Neural cell (in vitro differentiated cells): ENCODE measurements around the gene KNL1. TPM values are rescaled to one million over a fixed set of nuclear protein-coding genes. Genes with fewer than 3 reads are reported as not detected.

Experiments
- H2AFZ ChIP-seq: fragments of 200-600, 300-800 bp; sonication (generic), shearing (Covaris generic); 2 replicates; pipeline ENCODE4 v1.6.0; 2014; ENCODE audit warnings: low read depth, mild to moderate bottlenecking, antibody characterized with exemption, low read length, moderate library complexity
- H3F3A ChIP-seq: fragments of 200-600 bp; shearing (Covaris generic); 2 replicates; pipeline ENCODE4 v1.6.1; 2016; ENCODE audit warnings: mild to moderate bottlenecking, moderate library complexity, mixed read lengths, antibody characterized with exemption, low read length; ENCODE audit not compliant: insufficient read depth, poor library complexity, severe bottlenecking
- H3K27ac ChIP-seq: fragments of 200-600, 300-800 bp; sonication (generic), shearing (Covaris generic); 2 replicates; pipeline ENCODE4 v1.5.1; 2014; ENCODE audit warnings: mild to moderate bottlenecking, low read length, moderate library complexity
- H3K27me3 ChIP-seq: fragments of 300-800, 200-600 bp; sonication (generic), shearing (Covaris generic); 2 replicates; pipeline ENCODE4 v1.6.0; 2014; ENCODE audit warnings: mild to moderate bottlenecking, low read depth, low read length, moderate library complexity; ENCODE audit not compliant: insufficient read depth
- H3K36me3 ChIP-seq: fragments of 300-800, 200-600 bp; sonication (generic), shearing (Covaris generic); 2 replicates; pipeline ENCODE4 v1.5.1; 2014; ENCODE audit warnings: mild to moderate bottlenecking, antibody characterized with exemption, low read length, moderate library complexity; ENCODE audit not compliant: insufficient read depth
- H3K4me2 ChIP-seq: fragments of 300-800, 200-600 bp; sonication (generic), shearing (Covaris generic); 2 replicates; pipeline ENCODE4 v1.6.0; 2014; ENCODE audit warnings: mild to moderate bottlenecking, low read length
- H3K4me3 ChIP-seq: fragments of 300-800, 200-600 bp; sonication (generic), shearing (Covaris generic); 2 replicates; pipeline ENCODE4 v1.5.1; 2014; ENCODE audit warnings: mild to moderate bottlenecking, low read length, moderate library complexity
- H3K79me2 ChIP-seq: fragments of 200-600 bp; shearing (Covaris generic); replicated peaks from 2 replicates; pipeline ENCODE4 v1.6.0; 2014; ENCODE audit warnings: mild to moderate bottlenecking, low read length, moderate library complexity; ENCODE audit not compliant: insufficient read depth
- H3K9ac ChIP-seq: fragments of 300-800, 200-600 bp; sonication (generic), shearing (Covaris generic); 2 replicates; pipeline ENCODE4 v1.6.1; 2016; ENCODE audit warnings: mild to moderate bottlenecking, low read length, mixed read lengths
- H3K9me2 ChIP-seq: fragments of 200-600 bp; shearing (Covaris generic); 2 replicates; pipeline ENCODE4 v1.6.1; 2016; ENCODE audit warnings: mild to moderate bottlenecking, low read length, mixed read lengths; ENCODE audit not compliant: insufficient read depth
- H3K9me3 ChIP-seq: fragments of 200-600, 300-800 bp; sonication (generic), shearing (Covaris generic); 2 replicates; pipeline ENCODE4 v1.6.1; 2016; ENCODE audit warnings: mild to moderate bottlenecking, mixed run types, low read length, moderate library complexity, mixed read lengths
- H4K20me1 ChIP-seq: fragments of 200-600 bp; shearing (Covaris generic); 2 replicates; pipeline ENCODE4 v1.6.1; 2016; ENCODE audit warnings: mild to moderate bottlenecking, mixed run types; ENCODE audit not compliant: insufficient read depth
- CTCF ChIP-seq: fragments of 450-650 bp; IDR thresholded peaks from 2 replicates; pipeline ENCODE4 v1.5.1; 2014; ENCODE audit warnings: antibody characterized with exemption, mild to moderate bottlenecking, moderate library complexity; ENCODE audit not compliant: poor library complexity, severe bottlenecking
- EP300 ChIP-seq: fragments of 450-650 bp; conservative IDR thresholded peaks from 2 replicates; pipeline ENCODE4 v1.6.1; 2014; ENCODE audit warnings: antibody characterized with exemption, mild to moderate bottlenecking, moderate library complexity; ENCODE audit not compliant: poor library complexity, severe bottlenecking
- EZH2 ChIP-seq: fragments of 200-600, 300-800 bp; shearing (Covaris generic), sonication (generic); IDR thresholded peaks from 2 replicates; pipeline ENCODE4 v1.6.1; 2014; ENCODE audit warnings: antibody characterized with exemption, low read length, borderline replicate concordance, mild to moderate bottlenecking; ENCODE audit not compliant: insufficient read depth, poor library complexity, severe bottlenecking
- MXI1 ChIP-seq: fragments of 450-650 bp; conservative IDR thresholded peaks from 2 replicates; pipeline ENCODE4 v1.6.1; 2014; ENCODE audit warnings: antibody characterized with exemption, mild to moderate bottlenecking; ENCODE audit not compliant: poor library complexity, severe bottlenecking
- POLR2AphosphoS5 ChIP-seq: IDR thresholded peaks from 2 replicates; pipeline ENCODE4 v1.6.1; 2012
- RAD21 ChIP-seq: fragments of 450-650 bp; conservative IDR thresholded peaks from 2 replicates; pipeline ENCODE4 v1.6.1; 2014; ENCODE audit warnings: antibody characterized with exemption, mild to moderate bottlenecking, moderate library complexity
- SMC3 ChIP-seq: fragments of 450-650 bp; conservative IDR thresholded peaks from 2 replicates; pipeline ENCODE4 v1.6.1; 2014; ENCODE audit warnings: antibody characterized with exemption, mild to moderate bottlenecking, moderate library complexity; ENCODE audit not compliant: poor library complexity
- TAF1 ChIP-seq: IDR thresholded peaks from 2 replicates; pipeline ENCODE4 v1.6.1; 2012; ENCODE audit warnings: low read depth
- polyA plus RNA-seq: library from polyadenylated mRNA; depleted of rRNA; stranded (reverse); fragments of >200 nt; gene quantifications from 2 replicates; pipeline ENCODE4 v1.2.3, GENCODE V29; 2014
- TF ChIP-seq, protein P1 (sequence below): IDR thresholded peaks from 2 replicates; pipeline ENCODE4 v1.6.1; 2012; ENCODE audit warnings: borderline replicate concordance

The KNL1 gene
- polyA plus RNA-seq, 1 donor from 2014 or later: 2.4 TPM

- Histone ChIP-seq H3K79me2 (no peaks in the 10 kb centered on the region), H2AFZ (no peak overlapping the region), H3K9ac (no peak overlapping the region), H3K27me3 (no peaks in the 10 kb centered on the region), H3K36me3 (no peaks in the 10 kb centered on the region), H3K27ac (no peak overlapping the region), H4K20me1 (no peaks in the 10 kb centered on the region), H3K9me2 (no peaks in the 10 kb centered on the region), H3K9me3 (no peaks in the 10 kb centered on the region), H3K4me2 (no peak overlapping the region), H3K4me3 (no peak overlapping the region), H3F3A (no peaks in the 10 kb centered on the region)
- TF ChIP-seq TAF1 (no peak), EP300 (no peak), MXI1 (no peak), RAD21 (no peak), POLR2AphosphoS5 (no peak), EZH2 (no peak), SMC3 (no peak), CTCF (no peak)
- TF ChIP-seq, protein P1, sequence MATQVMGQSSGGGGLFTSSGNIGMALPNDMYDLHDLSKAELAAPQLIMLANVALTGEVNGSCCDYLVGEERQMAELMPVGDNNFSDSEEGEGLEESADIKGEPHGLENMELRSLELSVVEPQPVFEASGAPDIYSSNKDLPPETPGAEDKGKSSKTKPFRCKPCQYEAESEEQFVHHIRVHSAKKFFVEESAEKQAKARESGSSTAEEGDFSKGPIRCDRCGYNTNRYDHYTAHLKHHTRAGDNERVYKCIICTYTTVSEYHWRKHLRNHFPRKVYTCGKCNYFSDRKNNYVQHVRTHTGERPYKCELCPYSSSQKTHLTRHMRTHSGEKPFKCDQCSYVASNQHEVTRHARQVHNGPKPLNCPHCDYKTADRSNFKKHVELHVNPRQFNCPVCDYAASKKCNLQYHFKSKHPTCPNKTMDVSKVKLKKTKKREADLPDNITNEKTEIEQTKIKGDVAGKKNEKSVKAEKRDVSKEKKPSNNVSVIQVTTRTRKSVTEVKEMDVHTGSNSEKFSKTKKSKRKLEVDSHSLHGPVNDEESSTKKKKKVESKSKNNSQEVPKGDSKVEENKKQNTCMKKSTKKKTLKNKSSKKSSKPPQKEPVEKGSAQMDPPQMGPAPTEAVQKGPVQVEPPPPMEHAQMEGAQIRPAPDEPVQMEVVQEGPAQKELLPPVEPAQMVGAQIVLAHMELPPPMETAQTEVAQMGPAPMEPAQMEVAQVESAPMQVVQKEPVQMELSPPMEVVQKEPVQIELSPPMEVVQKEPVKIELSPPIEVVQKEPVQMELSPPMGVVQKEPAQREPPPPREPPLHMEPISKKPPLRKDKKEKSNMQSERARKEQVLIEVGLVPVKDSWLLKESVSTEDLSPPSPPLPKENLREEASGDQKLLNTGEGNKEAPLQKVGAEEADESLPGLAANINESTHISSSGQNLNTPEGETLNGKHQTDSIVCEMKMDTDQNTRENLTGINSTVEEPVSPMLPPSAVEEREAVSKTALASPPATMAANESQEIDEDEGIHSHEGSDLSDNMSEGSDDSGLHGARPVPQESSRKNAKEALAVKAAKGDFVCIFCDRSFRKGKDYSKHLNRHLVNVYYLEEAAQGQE: no peak
Measured at GRCh38 chr15:40684381-40684780, 90.3 kb downstream of the KNL1 start.

DNA sequence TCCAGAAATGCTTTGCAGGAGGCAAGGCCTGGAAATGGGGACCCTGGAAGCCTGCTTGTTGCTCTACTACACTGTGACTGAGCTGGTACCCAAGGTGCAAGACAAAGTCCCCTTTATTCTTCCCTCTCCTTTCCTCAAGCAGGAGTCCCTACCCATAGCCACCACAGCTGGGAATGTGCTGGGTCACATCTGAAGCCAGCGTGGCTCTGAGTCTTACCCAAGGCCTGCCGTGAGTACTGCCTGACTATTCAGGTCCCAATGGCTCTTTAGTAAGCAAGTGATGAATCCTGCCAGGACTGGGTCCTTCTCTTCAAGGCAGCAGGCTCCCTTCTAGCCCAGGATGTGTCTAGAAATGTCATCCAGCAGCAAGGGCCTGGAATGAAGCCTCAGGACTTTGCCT, 91.3 kb downstream of the KNL1 start:
- Histone ChIP-seq H3K4me2 (no peak overlapping the region), H3K9me3 (no peaks in the 10 kb centered on the region), H3K36me3 (no peaks in the 10 kb centered on the region), H3K27me3 (no peaks in the 10 kb centered on the region), H3F3A (no peaks in the 10 kb centered on the region), H2AFZ (no peak overlapping the region), H3K9me2 (no peaks in the 10 kb centered on the region), H3K79me2 (no peaks in the 10 kb centered on the region), H3K27ac (no peak overlapping the region), H3K9ac (no peak overlapping the region), H3K4me3 (no peak overlapping the region), H4K20me1 (no peaks in the 10 kb centered on the region)
- TF ChIP-seq TAF1: no peak
- no peak for TF ChIP-seq MXI1
- TF ChIP-seq, protein P1: no peak
